Sigmoid colon (tissue), 4 donors: ENCODE measurements around the gene FREM1.

Experiments used
- EP300 ChIP-seq, 4 donors: sonication (generic); formaldehyde crosslinking; IDR thresholded peaks; one replicate each; pipeline ENCODE4 v1.6.1; 2017; ENCODE audit warnings: antibody characterized with exemption in 4 of 4
- POLR2A ChIP-seq, 2 donors: fragments of 450-650 bp; IDR thresholded peaks; one replicate each; pipeline ENCODE4 v1.6.1; 2016; ENCODE audit warnings: antibody characterized with exemption in 2 of 2, mild to moderate bottlenecking in 2 of 2, moderate library complexity in 2 of 2
- POLR2AphosphoS5 ChIP-seq, 4 donors: sonication (generic); formaldehyde crosslinking; IDR thresholded peaks; one replicate each; pipeline ENCODE4 v1.6.1; 2017; ENCODE audit warnings: antibody characterized with exemption in 4 of 4
- TF ChIP-seq, protein P1 (sequence below), 4 experiments: fragments of 450-650 bp in 3 of 4; fragments of 200-600 bp in 1 of 4; IDR thresholded peaks; one replicate each; pipeline ENCODE4 v1.5.1; 2016 to 2019; ENCODE audit warnings: antibody characterized with exemption in 4 of 4, mild to moderate bottlenecking in 3 of 4, moderate library complexity in 2 of 4

- TF ChIP-seq EP300 (IDR thresholded peaks at IDR 0.05) (no peak), POLR2A (IDR thresholded peaks at IDR 0.05) (no peak), POLR2AphosphoS5 (IDR thresholded peaks at IDR 0.05) (no peak)
- TF ChIP-seq, protein P1, sequence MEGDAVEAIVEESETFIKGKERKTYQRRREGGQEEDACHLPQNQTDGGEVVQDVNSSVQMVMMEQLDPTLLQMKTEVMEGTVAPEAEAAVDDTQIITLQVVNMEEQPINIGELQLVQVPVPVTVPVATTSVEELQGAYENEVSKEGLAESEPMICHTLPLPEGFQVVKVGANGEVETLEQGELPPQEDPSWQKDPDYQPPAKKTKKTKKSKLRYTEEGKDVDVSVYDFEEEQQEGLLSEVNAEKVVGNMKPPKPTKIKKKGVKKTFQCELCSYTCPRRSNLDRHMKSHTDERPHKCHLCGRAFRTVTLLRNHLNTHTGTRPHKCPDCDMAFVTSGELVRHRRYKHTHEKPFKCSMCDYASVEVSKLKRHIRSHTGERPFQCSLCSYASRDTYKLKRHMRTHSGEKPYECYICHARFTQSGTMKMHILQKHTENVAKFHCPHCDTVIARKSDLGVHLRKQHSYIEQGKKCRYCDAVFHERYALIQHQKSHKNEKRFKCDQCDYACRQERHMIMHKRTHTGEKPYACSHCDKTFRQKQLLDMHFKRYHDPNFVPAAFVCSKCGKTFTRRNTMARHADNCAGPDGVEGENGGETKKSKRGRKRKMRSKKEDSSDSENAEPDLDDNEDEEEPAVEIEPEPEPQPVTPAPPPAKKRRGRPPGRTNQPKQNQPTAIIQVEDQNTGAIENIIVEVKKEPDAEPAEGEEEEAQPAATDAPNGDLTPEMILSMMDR (IDR thresholded peaks at IDR 0.05) = no peak
Observed at GRCh38 chr9:14824481-14824880, 85.7 kb downstream of the FREM1 start.
